Aorta (tissue), 5 donors: Measurements from ENCODE around the gene C1QTNF3. TPM values are rescaled to one million over a fixed set of nuclear protein-coding genes. Genes with fewer than 3 reads are reported as not detected.

ENCODE experiments used
- ATAC-seq: fragments of 200-7000 bp; cut with Tn5 transposase; one replicate; pipeline ENCODE4 v1.9.1; 2022; ENCODE audit warnings: moderate library complexity; ENCODE audit not compliant: low FRiP score
- DNase-seq, 2 donors: peaks; one replicate each; pipeline ENCODE4 v3.0.0-alpha.2; 2020
- H3K27ac ChIP-seq, 2 donors: one replicate each; pipeline ENCODE4 v1.5.1; 2013; ENCODE audit warnings: low read length in 2 of 2, mild to moderate bottlenecking in 2 of 2, moderate library complexity in 2 of 2, control low read depth in 1 of 2, inconsistent platforms in 1 of 2, low read depth in 1 of 2
- H3K27me3 ChIP-seq, 2 donors: one replicate each; pipeline ENCODE4 v1.6.1; 2013; ENCODE audit warnings: control low read depth in 1 of 2, low read length in 1 of 2, mild to moderate bottlenecking in 1 of 2, moderate library complexity in 1 of 2; ENCODE audit not compliant: insufficient read depth in 2 of 2, control insufficient read depth in 1 of 2
- H3K36me3 ChIP-seq, 2 donors: one replicate each; pipeline ENCODE4 v1.6.1; 2013; ENCODE audit warnings: control low read depth in 1 of 2, low read length in 1 of 2, mild to moderate bottlenecking in 1 of 2; ENCODE audit not compliant: insufficient read depth in 2 of 2, control insufficient read depth in 1 of 2
- H3K4me1 ChIP-seq, 2 donors: one replicate each; pipeline ENCODE4 v1.6.1; 2013; ENCODE audit warnings: low read length in 2 of 2, control low read depth in 1 of 2, mild to moderate bottlenecking in 1 of 2, moderate library complexity in 1 of 2; ENCODE audit not compliant: insufficient read depth in 2 of 2, control insufficient read depth in 1 of 2
- H3K4me3 ChIP-seq, 2 donors: one replicate each; pipeline ENCODE4 v1.5.1; 2013; ENCODE audit warnings: low read length in 2 of 2, control low read depth in 1 of 2, mild to moderate bottlenecking in 1 of 2
- H3K9me3 ChIP-seq: one replicate; pipeline ENCODE4 v1.6.1; 2013; ENCODE audit warnings: mild to moderate bottlenecking, low read length; ENCODE audit not compliant: control insufficient read depth
- WGBS, 2 donors: extraction: QIAGEN DNeasy Blood & Tissue Kit; methylation state at CpG; one replicate each; pipeline ENCODE4 v1.1.7; 2013; 5-methylcytosine and 5-hydroxymethylcytosine counted together
- intact Hi-C, 2 donors: fragments of 100-400 bp; cut with DNase I; formaldehyde crosslinking; loops; one replicate each; pipeline versions ENCODE4 v1.14.2 to v1.15.0; 2022
- polyA plus RNA-seq, 2 donors: library from polyadenylated mRNA; stranded (reverse); fragments of 200-250 nt; gene quantifications; one replicate each; pipeline ENCODE4 v1.2.3, GENCODE V29; 2013
- total RNA-seq, 2 donors: library from RNA; stranded (reverse); fragmentation: NEBNext Ultra II Directional; extraction: Animal tissue kit (Norgen Biotek cat#: 25700); gene quantifications; one replicate each; pipeline ENCODE4 v1.2.1, GENCODE V29; 2021
- donor health status: healthy with polysubstance abuse.
- donor health status: Bipolar disorder and iron deficiency.
- donor health status: DM: no; HTN: no; CAD: no.
- donor health status: DM: no; HTN: no; CAD: no.
- donor health status: DM: yes; HTN: yes; CAD: no.

Gene C1QTNF3
- total and polyA plus RNA-seq, 4 donors = 3.1 to 38.8 (median 5.6) TPM; not detected in 1

GRCh38 chr5:33975852-33976251 is 67.2 kb downstream of the C1QTNF3 start:
- Histone ChIP-seq H3K27me3 (no peaks in the 10 kb centered on the region), H3K4me1 (no peaks in the 10 kb centered on the region), H3K27ac (no peak overlapping the region), H3K9me3 (no peaks in the 10 kb centered on the region), H3K4me3 (no peak overlapping the region), H3K36me3 (no peaks in the 10 kb centered on the region)
- DNase-seq (no peak), ATAC-seq (peak; percentile 33)
- WGBS, 2 donors = 11 to 13% methylated on average over 5 of the region's 5 CpGs
- intact Hi-C loops = no loop called here

GRCh38 chr5:33973271-33973670 is 69.7 kb downstream of the C1QTNF3 start:
- no peak for DNase-seq
- intact Hi-C loops = no loop called here
- Histone ChIP-seq H3K36me3 (no peaks in the 10 kb centered on the region), H3K4me1 (no peaks in the 10 kb centered on the region), H3K27me3 (no peaks in the 10 kb centered on the region), H3K27ac (no peak overlapping the region), H3K9me3 (no peaks in the 10 kb centered on the region), H3K4me3 (no peak overlapping the region)
- no peak for ATAC-seq
- WGBS, 2 donors = 85 to 90% methylated on average over 2 of the region's 2 CpGs

GRCh38 chr5:33969572-33970452 is 73.2 kb downstream of the C1QTNF3 start:
- intact Hi-C loops = no loop called here
- Histone ChIP-seq H3K4me1 (no peaks in the 10 kb centered on the region), H3K36me3 (no peaks in the 10 kb centered on the region), H3K27ac (no peak overlapping the region), H3K27me3 (no peaks in the 10 kb centered on the region), H3K9me3 (no peaks in the 10 kb centered on the region), H3K4me3 (no peak overlapping the region)
- ATAC-seq = peak; percentile 85
- DNase-seq = no peak
- 45% methylated on average over 10 of the region's 10 CpGs for WGBS, 2 donors

- intact Hi-C loops = no loop called here
- WGBS, 2 donors = 87 to 91% methylated on average over 3 of the region's 3 CpGs
- no peaks in the 10 kb centered on the region for H3K9me3 ChIP-seq
Observed at GRCh38 chr5:33968211-33969005, 74.6 kb downstream of the C1QTNF3 start.

More at GRCh38 chr5:33968211-33969005, 74.6 kb downstream of the C1QTNF3 start:
- no peaks in the 10 kb centered on the region for H3K27me3 ChIP-seq
- no peaks in the 10 kb centered on the region for H3K4me1 ChIP-seq
- ATAC-seq = no peak
- H3K27ac ChIP-seq = no peak overlapping the region
- no peaks in the 10 kb centered on the region for H3K36me3 ChIP-seq
- DNase-seq = no peak
- no peak overlapping the region for H3K4me3 ChIP-seq

Other genes starting within 250 kb of the C1QTNF3 start
- gene ADAMTS12, start 151.2 kb downstream of the C1QTNF3 start, total RNA-seq = 1 to 10 TPM; 3.6 to 7.3 TPM
- gene ADAMTS12, start 151.2 kb downstream of the C1QTNF3 start, polyA plus RNA-seq = 1 to 10 TPM in 1 of 2 donors, under 1 TPM in 1; 0.50 to 2.0 TPM
- not detected for gene RXFP3, start 106.8 kb downstream of the C1QTNF3 start, total RNA-seq
- gene RXFP3, start 106.8 kb downstream of the C1QTNF3 start, polyA plus RNA-seq = not detected
- under 1 TPM; 0.36 to 0.54 TPM for gene SLC45A2, start 58.5 kb downstream of the C1QTNF3 start, total RNA-seq
- gene SLC45A2, start 58.5 kb downstream of the C1QTNF3 start, polyA plus RNA-seq = not detected
- 10 to 100 TPM in 1 of 2 donors, 1 to 10 TPM in 1; 5.0 to 11.4 TPM for gene AMACR, start 35.2 kb downstream of the C1QTNF3 start, total RNA-seq
- gene AMACR, start 35.2 kb downstream of the C1QTNF3 start, polyA plus RNA-seq = 1 to 10 TPM; 6.8 to 8.5 TPM